NCI-H2081 (cell line): ENCODE results near the gene TMUB1.

Experiments
- DNase-seq, 2 experiments: peaks; one replicate each; lab custom pipeline; 2025; lab: John Stamatoyannopoulos, UW

Gene TMUB1

GRCh38 chr7:151068069-151068773, 15.1 kb downstream of the TMUB1 start:
- DNase-seq, result no peak

DNA sequence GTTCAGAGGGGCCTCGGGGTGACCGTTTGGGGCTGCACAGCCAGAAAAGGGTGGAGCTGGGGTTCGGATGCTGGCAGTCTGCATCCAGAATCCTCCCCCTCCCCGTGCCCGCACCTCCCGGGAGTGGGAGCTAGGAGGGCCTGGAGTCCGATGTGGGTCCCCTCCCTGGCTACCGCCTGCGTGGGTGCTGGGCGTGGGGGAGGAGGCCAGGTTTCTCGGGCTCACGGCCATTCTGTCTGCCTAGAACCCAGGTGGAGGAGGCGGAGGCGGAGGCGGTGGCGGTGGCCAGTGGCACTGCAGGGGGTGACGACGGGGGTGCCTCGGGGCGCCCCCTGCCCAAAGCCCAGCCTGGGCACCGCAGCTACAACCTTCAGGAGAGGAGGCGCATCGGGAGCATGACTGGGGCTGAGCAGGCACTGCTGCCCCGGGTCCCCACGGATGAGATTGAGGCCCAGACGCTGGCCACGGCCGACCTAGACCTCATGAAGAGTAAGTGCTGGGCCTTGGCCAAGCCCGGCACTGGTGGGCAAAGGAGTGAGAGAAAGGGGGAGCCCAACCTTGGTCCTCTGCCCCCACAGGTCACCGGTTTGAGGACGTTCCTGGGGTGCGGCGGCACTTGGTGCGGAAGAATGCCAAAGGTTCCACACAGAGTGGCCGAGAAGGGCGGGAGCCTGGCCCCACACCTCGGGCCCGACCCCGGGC, 16.9 kb downstream of the TMUB1 start:
- DNase-seq, result no peak

GRCh38 chr7:151065516-151065915, 17.8 kb downstream of the TMUB1 start:
- no peak for DNase-seq

DNA sequence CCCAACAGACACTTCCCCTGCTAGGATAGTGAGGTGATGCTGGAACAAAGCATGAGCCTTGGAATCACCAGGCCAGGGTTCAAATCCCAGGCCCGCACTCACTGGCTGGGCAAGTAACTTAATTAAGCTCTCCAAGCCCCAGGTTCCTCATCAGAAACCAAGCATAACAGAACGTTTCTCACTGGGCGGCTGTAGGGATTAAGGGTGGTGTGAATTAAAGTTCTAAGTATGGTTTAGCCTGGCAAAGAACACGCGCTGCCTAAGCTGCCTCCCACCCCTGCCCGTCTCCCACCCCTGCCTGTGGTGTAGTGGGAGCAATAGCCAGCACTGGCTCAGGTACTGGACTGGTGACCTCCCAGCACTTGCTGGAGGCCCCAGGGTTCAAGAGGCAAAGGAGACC, 18.3 kb downstream of the TMUB1 start:
- no peak for DNase-seq

DNA sequence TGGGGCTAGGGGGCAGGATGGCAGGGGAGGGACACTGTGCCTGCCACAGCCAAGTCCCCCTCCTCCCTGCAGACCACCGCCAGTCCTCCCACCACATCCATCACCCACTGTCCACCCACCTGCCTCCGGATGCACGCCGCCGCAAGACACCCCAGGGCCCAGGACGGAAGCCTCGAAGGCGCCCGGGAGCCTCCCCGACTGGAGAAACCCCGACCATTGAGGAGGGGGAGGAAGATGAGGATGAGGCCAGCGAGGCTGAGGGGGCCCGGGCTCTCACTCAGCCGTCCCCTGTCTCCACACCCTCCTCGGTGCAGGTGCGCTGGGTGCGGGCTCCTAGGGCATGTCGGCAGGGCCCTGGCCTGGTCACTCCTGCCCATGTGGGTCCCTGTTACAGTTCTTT, 18.8 kb downstream of the TMUB1 start:
- no peak for DNase-seq

DNA sequence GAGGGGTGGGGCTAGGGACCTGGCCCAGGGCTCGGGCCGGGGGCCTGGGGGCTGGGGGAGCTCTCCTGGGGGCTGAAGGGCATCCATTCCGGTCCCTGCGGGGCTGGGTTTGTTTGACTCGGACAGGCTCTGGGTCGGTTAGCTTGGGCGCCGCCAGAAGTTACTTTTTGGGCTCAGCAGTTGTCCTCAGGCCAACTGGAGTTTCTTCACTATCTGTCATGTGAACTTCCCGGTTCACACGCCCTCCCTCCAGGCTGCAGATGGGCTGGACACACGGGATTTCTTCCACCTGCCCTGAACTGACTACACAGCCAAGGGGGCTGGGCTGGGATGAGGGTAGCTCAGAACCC, 20.1 kb downstream of the TMUB1 start:
- DNase-seq, result no peak

GRCh38 chr7:151062399-151063211, 20.7 kb downstream of the TMUB1 start:
- DNase-seq, result no peak

GRCh38 chr7:151062111-151062398, 21.2 kb downstream of the TMUB1 start:
- DNase-seq, result no peak

GRCh38 chr7:151061213-151062110, 21.8 kb downstream of the TMUB1 start:
- no peak for DNase-seq

DNA sequence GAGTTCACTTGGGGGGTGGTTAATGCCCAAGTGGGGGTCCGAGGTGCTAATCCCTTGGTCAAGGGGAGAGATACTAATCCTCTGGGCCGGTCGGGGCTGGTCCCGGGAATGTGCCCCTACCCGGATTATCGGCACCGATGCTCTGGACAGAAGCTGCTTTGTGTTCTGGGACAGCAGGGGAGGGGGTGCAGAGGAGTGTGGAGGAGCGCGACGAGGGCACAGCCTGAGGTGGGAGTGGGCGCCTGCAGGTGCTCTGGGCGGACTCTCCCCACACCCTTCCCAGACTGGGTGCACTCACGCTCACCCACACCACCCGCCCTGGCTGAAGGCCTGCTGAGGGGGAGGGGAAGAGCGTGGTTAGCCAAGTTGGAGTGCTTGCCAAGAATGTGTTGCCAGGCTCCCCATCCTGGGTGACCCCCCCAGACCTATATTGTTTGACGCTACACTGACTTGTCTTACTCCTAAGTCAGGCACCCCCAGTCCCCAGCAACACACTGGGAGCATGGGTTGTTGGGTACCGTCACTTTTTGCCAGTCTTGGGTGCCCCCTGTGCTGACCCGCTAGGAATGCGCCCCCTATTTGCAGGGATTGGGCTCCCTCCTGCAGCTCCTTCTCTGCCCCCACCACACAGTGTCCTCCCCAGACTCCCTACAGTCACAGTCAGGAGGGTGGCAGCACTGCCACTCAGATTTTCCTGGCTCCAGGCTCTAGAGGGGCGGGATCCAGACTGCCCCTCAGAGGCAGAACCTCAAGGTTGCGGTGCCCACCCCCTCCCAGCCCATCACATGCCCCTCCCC, 22.7 kb downstream of the TMUB1 start:
- DNase-seq, result peak; percentile 19 to 48

- DNase-seq, result no peak
These were observed 23.2 kb downstream of the TMUB1 start for GRCh38 chr7:151060113-151060415.

DNA sequence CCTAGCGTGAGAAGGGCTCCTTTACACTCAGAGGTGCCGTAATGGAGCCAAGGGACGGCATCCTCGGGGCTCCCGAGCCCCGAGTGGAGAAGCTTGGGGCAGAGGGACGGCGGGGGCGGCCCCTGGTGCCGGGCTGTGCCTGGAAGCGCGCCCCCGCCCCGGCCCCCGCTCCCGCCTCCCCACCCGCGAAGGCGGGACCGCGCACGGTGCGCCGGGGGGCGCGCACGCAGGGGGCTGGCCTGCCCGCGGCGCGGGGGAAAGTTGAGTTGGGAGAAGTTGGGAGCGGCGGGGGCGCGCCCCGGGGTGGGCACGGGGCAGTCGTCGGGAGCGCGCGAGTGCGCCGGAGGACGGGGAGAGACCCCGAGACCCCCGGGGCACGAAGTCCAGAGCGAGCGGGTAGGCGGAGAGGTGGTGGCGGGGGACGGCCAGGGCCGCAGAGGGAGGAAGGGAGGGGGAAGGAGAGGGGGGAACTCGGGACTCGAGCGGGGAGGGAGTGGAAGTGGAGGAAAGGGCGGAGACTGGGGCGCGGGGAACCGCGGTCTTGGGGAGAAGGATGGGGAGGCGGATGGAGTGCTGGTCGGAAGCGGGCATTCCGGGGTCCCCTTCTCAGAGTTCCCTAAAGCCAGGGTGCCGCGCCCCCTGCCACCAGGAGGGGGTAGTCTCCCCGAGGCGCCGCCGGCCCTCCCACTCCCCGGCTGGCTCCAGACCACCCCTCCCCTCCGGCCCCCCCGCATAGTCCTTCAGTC, 23.8 kb downstream of the TMUB1 start, which contains the start of gene SLC4A2:
Gene SLC4A2, plus strand, starts transcription at position 223 of the 746 bp plus-strand sequence. CDS start 2,399 bp downstream, outside the sequence.
- peak; percentile 73 to 84 for DNase-seq

DNA sequence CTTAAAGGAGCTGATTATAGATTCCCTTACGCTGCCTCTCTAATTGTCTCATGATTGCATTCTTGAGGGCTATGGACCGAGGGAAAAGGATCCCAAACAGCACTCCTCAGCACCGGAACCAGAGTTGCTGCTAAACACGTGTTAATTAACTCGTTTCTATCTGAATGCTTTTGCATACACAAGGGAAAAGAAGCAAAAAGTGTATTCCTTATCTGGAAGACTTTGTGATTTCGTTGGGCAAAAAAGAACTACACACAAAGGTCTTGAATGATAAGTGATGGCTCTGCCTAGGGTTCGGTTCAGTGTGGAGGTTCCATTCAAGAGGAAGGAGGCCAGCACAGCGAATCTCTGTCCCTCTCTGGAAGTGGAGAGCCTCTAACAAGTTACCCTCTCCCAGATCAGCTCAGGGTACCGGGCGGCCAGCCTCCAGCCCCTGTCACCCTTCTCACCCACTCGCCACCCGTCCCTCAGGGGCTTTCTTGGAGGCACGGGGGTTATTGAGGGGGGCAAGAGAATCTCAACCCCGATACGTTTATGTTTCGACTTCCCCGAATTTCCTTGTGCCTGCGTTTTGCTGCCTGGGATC, 24.4 kb downstream of the TMUB1 start:
- DNase-seq, result no peak

DNA sequence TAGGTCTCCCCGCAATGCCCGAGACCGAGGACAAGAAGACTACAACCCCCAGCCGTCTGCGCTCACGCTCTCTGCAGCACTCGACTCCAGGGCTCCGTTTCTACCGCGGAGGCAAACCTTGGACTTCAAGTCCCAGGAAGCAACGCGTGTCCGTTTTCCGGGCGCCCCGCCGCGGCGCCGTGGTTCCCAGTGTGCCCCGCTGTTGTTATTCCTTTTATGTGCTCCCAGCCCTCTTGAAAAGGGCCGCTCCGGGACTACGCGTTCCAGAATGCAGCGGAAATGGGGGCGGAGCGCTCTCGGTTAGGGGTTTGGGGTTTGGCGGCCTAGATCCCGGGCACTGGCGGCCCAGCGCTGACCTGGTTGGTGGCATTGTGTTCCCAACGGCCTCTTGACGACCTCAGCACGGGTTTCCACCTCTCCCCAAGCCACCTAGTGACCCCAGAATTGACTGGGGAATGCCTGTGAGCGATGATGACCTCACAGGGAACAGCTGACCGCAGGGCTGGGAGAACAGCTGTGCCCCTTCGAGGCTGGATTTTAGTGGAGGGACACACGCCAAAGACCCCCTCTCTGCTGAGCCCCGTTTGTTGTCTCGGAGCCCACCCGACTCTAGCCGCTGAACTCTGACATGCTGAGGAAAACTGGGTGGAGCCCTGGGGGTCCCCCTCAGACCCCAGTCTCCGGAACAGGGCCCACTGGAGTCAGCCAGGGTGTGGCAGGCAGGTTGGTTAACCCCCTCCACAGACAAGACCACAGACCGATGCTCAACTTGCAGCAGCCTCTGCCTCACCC, 25.1 kb downstream of the TMUB1 start:
- DNase-seq, result peak; percentile 100

DNA sequence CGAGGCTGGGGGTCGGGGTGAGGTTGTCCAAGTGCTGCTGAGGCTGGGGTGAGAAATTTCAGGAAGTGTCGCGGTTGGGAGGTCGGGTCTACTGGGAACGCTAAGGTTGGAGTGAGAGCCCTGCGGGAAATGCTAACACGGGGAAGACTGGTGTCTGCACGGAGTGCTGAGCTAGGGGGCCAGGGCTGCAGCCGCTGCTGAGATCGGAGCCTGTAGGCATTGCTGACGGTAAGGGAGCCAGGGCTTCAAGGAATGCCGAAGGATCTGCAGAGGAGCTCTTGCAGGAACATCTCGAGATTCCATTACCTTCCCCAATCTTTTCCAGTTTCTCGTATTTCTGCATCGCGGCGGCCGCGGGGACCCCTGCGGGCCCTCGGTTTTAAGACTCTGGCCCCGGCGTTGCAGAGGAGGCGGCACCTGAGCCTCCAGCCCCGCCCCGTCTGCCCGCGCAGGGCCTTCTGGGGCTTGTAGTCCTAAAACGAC, 25.7 kb downstream of the TMUB1 start, which contains the start of gene CDK5:
Gene CDK5, minus strand, starts transcription at position 392 of the 483 bp plus-strand sequence. Its CDS starts 49 bp downstream, at position 343.
- peak in 1 of 2 experiments; percentile 60 for DNase-seq

DNA sequence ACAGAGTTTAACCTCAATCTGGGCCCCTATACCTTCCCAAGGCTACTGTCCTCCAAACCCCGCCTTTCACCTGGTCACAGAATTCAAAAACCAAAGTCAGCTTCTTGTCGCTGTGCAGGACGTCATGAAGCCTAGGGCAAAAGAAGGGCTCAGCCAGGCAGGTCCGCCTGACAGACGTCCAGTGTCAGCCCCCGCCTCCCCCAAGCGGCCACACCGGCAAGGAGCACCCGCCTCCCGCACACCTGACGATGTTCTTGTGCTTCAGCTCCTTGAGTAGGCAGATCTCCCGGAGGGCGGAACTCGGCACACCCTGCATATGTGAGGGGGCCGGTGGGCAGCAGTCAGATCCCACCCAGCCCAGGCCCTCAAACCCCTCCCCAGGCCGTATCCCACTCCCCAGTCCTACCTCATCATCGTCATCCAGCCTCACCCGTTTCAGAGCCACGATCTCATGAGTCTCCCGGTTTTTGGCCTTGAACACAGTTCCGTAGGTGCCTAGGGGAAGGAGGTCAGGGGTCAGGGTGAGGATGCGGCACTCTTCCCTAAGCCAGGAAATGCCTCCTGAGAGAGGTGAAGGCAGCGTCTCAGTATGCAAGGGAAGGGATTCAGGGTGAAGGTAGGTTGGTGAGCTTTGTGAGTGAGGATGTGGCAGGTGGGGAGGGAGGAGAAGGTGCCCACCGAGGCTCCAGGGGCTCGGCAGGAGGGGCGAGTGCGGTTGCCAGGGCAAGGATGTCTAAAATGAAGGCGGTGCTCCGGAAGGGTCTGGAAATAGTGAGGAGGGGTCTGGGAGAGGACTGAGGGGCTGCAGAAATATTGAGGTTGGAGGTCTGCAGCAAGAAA, 26.4 kb downstream of the TMUB1 start:
- no peak for DNase-seq

DNA sequence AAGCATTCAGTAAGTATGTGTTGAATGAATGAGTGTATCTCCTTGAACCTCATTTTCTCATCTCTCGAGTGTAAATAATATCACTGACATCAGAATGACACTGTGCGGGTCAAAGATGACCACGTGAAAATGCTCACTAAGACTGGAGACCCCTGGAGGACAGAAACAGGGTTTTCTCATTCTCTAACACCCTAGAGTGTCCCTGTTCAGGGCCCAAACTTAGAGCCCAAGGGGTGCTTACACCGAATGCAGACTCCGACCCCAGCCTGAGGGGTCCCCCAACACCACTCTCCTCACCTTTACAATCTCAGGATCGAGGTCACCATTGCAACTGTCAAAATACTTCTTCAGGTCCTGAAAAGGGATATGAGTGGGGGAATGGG, 27.0 kb downstream of the TMUB1 start:
- DNase-seq, result no peak

DNA sequence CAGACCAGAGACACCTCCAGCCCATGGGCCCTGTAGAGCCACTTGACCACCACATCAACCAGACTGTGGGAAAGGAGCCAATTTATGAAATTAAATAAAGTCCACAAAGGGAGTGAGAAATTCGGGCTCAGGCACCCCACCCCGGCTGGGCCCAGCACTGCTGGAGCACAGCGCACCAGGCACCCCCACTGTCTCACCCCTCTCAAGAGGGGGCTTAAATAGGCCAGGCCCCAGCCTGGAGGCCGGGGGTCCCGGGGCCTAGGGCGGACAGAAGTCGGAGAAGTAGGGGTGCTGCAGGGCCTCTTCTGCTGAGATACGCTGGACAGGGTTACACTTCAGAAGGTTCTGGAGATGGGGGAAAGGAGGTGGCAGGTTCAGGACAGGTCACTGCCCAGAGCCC, 29.5 kb downstream of the TMUB1 start:
- DNase-seq, result no peak
